Spinal cord (tissue), 10 donors: ENCODE results near the gene USP12. TPM values are rescaled to one million over a fixed set of nuclear protein-coding genes. Genes with fewer than 3 reads are reported as not detected.

ENCODE experiments used
- DNase-seq, 6 donors: peaks; one replicate each; pipeline versions ENCODE4 v3.0.0 to v3.0.0-alpha.2; 2013 to 2015; ENCODE audit warnings: low spot score in 6 of 6, low read depth in 4 of 6
- H3K27ac ChIP-seq: one replicate; pipeline ENCODE4 v1.5.1; 2013; ENCODE audit warnings: low read depth, low read length, control low read depth
- H3K27me3 ChIP-seq: one replicate; pipeline ENCODE4 v1.6.1; 2013; ENCODE audit warnings: low read length; ENCODE audit not compliant: control insufficient read depth, insufficient read depth
- H3K36me3 ChIP-seq: one replicate; pipeline ENCODE4 v1.6.1; 2013; ENCODE audit warnings: low read length; ENCODE audit not compliant: control insufficient read depth, insufficient read depth
- H3K4me1 ChIP-seq: one replicate; pipeline ENCODE4 v1.6.1; 2013; ENCODE audit warnings: low read length; ENCODE audit not compliant: control insufficient read depth, insufficient read depth
- H3K4me3 ChIP-seq: one replicate; pipeline ENCODE4 v1.5.1; 2013; ENCODE audit warnings: low read depth, low read length, control low read depth
- H3K9me3 ChIP-seq: one replicate; pipeline ENCODE4 v1.6.1; 2013; ENCODE audit warnings: low read length; ENCODE audit not compliant: control insufficient read depth, insufficient read depth
- WGBS: methylation state at CpG from one replicate; pipeline ENCODE4 v1.1.5; 2013; ENCODE audit warnings: missing lambda C conversion rate; ENCODE audit not compliant: insufficient coverage; 5-methylcytosine and 5-hydroxymethylcytosine counted together
- polyA plus RNA-seq, 2 donors: library from polyadenylated mRNA; unstranded; fragments of 120-200 nt; gene quantifications; one replicate each; pipeline ENCODE4 v1.2.1, GENCODE V29; 2013; ENCODE audit not compliant: insufficient read length in 2 of 2
- total RNA-seq, 2 donors: library from RNA; depleted of rRNA in 1 of 2; stranded (reverse); fragments of 120-200 nt in 1 of 2; fragments of >200 nt in 1 of 2; gene quantifications; one replicate each; pipeline versions ENCODE4 v1.2.3 to v1.2.4, GENCODE V29; 2013 to 2014
- donor health status: healthy.

The USP12 gene
- total and polyA plus RNA-seq, 4 donors: 20.6 to 70.7 (median 31.2) TPM

DNA sequence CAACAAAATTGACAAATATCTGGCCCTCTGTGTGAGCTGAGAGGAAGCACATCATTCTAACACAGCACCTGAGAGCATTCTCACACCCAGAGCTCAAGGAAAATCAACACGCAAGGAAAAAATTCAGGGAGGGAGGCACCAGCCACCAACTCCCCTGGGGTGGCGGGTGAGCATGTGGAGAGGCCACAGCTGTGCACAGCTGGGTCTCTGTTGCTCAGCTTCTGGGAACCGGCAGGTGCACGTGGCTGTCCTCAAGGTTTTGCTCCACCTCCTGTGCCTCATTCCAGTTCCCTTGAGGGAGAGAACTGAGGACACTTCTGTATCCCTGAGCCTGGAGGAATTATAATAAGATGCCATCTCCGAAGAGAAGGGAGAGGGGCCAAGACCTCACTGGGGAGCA, 134.0 kb downstream of the USP12 start:
- Histone ChIP-seq H3K4me1 (peaks cover 15% of the 10 kb centered on the region), H3K9me3 (no peaks in the 10 kb centered on the region), H3K4me3 (no peak overlapping the region), H3K27me3 (no peaks in the 10 kb centered on the region), H3K36me3 (no peaks in the 10 kb centered on the region), H3K27ac (no peak overlapping the region)
- WGBS: 73% methylated on average over 4 of the region's 5 CpGs
- DNase-seq: no peak

DNA sequence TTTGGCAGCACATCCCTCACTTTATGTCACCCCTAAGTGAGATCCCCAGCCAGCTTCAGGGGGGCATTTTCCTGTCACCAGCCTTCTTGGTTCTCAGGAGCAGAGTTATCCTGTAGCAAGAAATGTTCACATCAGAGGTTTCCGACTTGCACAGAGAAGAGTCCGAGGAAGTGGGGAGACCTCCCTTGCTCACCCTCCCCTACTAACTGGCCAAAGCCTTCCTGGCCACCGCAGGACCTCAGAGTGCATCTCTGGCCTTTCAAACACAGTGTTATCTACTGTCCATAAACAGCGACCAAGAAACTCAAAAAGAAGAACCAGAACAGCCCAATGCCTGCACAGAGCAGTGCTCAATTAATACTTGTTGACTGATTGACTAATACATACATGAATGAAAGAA, 134.4 kb downstream of the USP12 start:
- no peaks in the 10 kb centered on the region for H3K36me3 ChIP-seq
- peaks cover 15% of the 10 kb centered on the region for H3K4me1 ChIP-seq
- no peak overlapping the region for H3K27ac ChIP-seq
- H3K27me3 ChIP-seq: no peaks in the 10 kb centered on the region
- WGBS: 81% methylated on average over 3 of the region's 4 CpGs
- H3K4me3 ChIP-seq: no peak overlapping the region
- H3K9me3 ChIP-seq: no peaks in the 10 kb centered on the region
- no peak for DNase-seq

DNA sequence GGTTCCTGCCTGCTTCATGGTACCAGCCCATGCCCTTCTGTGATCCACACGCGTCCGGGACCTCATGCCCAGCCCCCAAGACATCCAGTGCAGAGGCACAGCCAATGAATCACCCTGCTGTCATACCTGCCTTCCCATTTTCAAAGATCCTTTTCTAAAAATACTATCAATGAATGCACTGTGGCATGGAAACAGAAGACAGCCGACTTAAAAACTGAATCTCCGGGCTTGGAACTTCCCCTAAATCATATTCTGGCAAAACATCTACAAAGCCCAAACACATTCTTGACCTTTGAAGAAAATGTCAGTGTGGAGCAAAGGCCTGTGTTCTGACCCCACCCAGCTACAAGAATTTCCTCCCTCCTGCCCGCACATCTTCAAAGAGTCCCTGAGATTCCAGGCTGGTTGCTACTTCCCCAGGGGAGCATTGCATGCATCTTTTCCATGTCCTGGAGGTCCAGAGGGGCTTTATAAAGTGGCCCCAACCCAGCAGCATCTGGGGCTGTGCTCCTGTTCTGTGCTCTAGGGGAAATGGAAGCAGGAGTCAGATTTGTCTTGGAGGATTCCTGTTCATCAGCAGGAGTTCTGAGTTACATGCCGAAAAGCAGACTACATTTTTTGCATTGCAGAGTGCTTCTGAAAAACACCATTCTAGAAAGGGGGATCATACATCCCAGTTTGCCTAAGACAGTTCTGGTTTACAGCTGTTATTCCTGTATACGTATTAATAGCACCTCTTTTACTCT, 135.2 kb downstream of the USP12 start:
- no peaks in the 10 kb centered on the region for H3K36me3 ChIP-seq
- WGBS: 71% methylated on average over 6 of the region's 8 CpGs
- H3K9me3 ChIP-seq: no peaks in the 10 kb centered on the region
- H3K27ac ChIP-seq: no peak overlapping the region
- no peak for DNase-seq
- no peak overlapping the region for H3K4me3 ChIP-seq
- peaks cover 15% of the 10 kb centered on the region for H3K4me1 ChIP-seq
- no peaks in the 10 kb centered on the region for H3K27me3 ChIP-seq

DNA sequence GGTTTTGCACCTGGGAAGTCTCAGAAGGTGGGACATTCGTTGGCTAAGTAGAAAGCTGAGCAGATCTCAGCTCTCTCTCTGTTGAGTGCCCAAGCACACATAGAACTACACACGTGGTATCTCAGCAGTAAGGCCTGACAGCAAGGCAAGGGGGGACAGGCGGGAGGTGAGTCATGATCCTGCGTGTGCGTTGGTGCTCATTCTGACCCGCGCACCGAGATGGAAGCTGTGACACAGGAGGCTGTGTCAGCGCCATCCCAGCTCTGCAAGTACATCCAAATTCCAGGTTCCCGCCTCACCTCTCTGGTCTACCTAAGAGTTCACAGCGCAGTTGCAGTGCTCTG, 135.7 kb downstream of the USP12 start:
- Histone ChIP-seq H3K9me3 (no peaks in the 10 kb centered on the region), H3K27me3 (no peaks in the 10 kb centered on the region), H3K4me1 (peaks cover 15% of the 10 kb centered on the region), H3K4me3 (no peak overlapping the region), H3K36me3 (no peaks in the 10 kb centered on the region), H3K27ac (no peak overlapping the region)
- DNase-seq: no peak
- WGBS: 95% methylated on average over 11 of the region's 11 CpGs

DNA sequence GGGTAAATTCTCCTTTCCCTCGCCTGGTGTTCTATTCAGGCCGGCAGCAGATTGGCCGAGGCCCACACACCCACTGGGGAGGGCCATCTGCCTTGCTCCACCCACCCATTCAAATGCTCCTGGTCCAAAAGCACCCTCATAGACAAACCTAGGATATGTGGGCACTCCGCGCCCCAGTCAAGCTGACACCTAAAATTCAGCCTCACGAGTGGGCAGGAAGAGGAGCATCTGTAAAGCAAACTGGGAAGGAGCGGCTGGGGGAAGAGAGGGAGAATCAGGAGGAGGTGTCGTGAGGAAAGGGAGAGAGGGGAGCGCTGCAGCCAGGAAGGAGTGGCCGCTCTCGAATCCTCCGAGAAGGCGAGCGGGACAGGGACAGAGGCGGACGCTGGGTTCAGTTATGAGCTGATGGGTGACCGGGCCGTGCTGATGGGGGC, 136.9 kb downstream of the USP12 start:
- no peaks in the 10 kb centered on the region for H3K9me3 ChIP-seq
- peaks cover 11% of the 10 kb centered on the region for H3K4me1 ChIP-seq
- WGBS: 28% methylated on average over 18 of the region's 18 CpGs
- H3K4me3 ChIP-seq: no peak overlapping the region
- peak in 2 of 6 donors; percentile 29 to 44 for DNase-seq
- no peaks in the 10 kb centered on the region for H3K27me3 ChIP-seq
- no peaks in the 10 kb centered on the region for H3K36me3 ChIP-seq
- no peak overlapping the region for H3K27ac ChIP-seq

DNA sequence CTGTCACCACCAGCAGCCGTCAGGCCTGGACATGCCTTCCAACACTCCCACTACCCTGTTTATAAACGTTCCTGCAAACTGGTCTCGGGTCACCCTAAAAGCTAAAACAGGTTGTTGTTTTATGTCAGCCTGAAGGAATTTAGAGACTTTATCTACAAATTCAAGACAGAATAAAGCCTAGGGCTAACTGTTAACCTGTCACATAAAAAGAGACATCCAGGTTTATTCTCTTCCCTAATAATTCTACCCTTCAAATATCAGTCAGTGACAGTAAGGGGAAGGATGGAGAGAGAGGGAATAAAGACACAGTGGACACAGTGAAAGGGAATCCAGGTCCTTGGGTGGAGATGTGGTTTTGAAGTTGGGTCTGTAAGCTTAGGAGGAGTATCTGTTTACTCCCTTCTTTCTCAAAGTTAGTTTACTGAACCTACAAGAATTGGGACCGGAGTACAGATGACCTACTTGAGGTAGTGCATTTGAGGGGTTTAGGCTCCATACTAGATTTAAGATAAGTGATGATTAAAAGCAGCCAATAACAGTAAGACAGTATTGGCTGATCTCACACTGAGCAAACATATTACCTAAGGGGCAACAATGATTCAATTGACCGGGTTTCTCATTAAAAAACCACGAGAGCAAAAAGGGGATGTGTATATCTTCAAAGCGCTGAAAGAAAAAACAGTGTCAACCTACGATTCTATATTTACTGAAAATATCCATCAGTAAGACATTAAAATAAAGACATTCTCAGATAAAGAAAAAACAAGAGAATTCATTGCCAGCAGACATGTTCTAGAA, 142.7 kb downstream of the USP12 start:
- H3K36me3 ChIP-seq: no peaks in the 10 kb centered on the region
- H3K9me3 ChIP-seq: no peaks in the 10 kb centered on the region
- no peaks in the 10 kb centered on the region for H3K4me1 ChIP-seq
- no peaks in the 10 kb centered on the region for H3K27me3 ChIP-seq
- DNase-seq: no peak
- WGBS: no CpG with 5 or more reads among the region's 8 CpGs
- H3K4me3 ChIP-seq: no peak overlapping the region
- no peak overlapping the region for H3K27ac ChIP-seq

DNA sequence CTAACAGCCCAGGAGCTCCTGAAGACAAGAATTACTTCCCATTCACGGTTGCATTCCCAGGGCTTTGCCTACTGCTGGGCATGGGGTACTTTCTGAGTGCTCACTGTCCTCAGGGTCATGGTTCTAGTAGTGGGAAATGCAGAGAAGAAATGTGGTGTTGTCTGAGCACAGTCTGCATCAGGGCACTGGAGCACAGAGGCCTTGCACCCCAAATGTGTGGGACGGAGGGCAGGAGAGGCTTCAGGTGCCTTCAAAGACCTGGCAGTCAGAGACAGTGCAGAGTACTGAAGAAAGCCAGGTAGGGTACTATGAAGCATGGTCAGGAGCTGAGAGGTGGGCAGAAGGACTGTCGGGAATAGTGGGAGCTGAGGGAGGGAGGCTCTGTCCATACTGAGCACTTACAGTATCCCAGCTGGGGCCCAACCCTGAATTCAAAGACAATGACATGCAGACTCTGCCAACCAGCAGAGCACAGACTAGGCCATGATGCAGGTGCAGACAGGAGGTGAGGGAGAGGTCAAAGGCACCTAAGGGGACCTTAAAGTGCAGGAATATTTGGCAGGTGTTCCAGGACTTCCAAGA, 144.4 kb downstream of the USP12 start:
- H3K4me1 ChIP-seq: peaks cover 7% of the 10 kb centered on the region
- no peaks in the 10 kb centered on the region for H3K9me3 ChIP-seq
- no peak for DNase-seq
- H3K27ac ChIP-seq: no peak overlapping the region
- no peaks in the 10 kb centered on the region for H3K27me3 ChIP-seq
- WGBS: 83% methylated on average over 1 of the region's 3 CpGs
- H3K36me3 ChIP-seq: no peaks in the 10 kb centered on the region
- H3K4me3 ChIP-seq: no peak overlapping the region

DNA sequence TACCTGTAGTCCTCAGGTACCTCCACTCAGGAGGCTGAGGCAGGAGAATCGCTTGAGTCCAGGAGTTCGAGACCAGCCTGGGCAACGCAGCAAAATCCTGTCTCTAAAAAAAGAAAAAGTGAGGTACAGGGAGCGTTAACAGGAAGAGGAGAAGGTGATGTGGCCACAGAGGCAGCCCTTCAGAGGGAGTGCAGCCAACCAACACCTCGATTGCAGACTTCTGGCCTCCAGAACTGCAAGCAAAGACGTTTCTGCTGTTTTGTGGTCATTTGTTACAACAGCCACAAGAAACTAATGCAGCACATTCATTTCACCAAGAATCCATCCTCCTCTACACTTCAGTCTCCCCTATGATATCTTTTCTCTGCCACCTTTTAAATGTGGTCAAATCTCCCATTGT, 145.2 kb downstream of the USP12 start:
- H3K4me3 ChIP-seq: no peak overlapping the region
- 81% methylated on average over 6 of the region's 6 CpGs for WGBS
- peaks cover 7% of the 10 kb centered on the region for H3K4me1 ChIP-seq
- H3K27me3 ChIP-seq: no peaks in the 10 kb centered on the region
- H3K9me3 ChIP-seq: no peaks in the 10 kb centered on the region
- H3K36me3 ChIP-seq: no peaks in the 10 kb centered on the region
- no peak for DNase-seq
- no peak overlapping the region for H3K27ac ChIP-seq

DNA sequence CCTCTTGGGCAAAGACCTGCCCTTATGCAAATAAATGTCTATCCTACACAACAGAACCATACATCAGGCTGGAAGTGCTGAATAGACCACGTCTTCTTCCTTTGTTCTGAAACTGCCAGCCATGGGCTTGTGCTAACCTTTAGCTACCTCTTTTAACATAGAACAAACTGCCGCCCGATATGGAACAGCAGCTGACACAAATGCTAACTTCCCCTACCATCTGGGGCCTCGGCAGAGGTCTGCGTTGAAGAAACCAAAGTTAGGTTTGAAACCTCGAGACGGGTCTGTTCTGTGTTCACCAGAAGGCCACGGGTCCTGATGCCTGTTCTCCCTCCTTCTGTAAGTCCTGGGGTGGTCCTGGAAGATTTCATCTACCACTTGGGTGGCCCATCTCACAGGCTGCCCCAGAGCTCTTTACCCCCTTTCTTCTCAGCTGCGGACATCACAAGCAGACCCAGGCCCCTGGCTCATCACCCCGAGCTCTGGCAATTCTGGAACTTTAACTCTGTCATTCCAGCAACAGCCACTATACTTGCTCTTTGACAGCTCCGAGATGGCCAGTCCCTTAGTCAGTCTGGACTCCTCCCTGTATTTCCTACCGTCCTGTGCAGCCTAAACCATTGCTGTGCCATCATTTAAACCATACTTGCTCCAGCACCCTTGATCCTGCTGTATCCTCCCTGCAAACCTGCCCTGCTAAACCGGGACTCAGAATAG, 146.7 kb downstream of the USP12 start:
- H3K27ac ChIP-seq: no peak overlapping the region
- H3K27me3 ChIP-seq: no peaks in the 10 kb centered on the region
- H3K4me1 ChIP-seq: peaks cover 7% of the 10 kb centered on the region
- no peak for DNase-seq
- no peaks in the 10 kb centered on the region for H3K36me3 ChIP-seq
- no peak overlapping the region for H3K4me3 ChIP-seq
- 60% methylated on average over 11 of the region's 13 CpGs for WGBS
- no peaks in the 10 kb centered on the region for H3K9me3 ChIP-seq
